GM19025 (cell line): Measurements from ENCODE around the gene CHGA.

ENCODE experiments used
- ATAC-seq: cut with Tn5 transposase; IDR thresholded peaks from one replicate; pipeline ENCODE4 v1.9.1; 2021; ENCODE audit warnings: mild to moderate bottlenecking, low read depth, moderate library complexity; ENCODE audit not compliant: unreplicated experiment

The CHGA gene

DNA sequence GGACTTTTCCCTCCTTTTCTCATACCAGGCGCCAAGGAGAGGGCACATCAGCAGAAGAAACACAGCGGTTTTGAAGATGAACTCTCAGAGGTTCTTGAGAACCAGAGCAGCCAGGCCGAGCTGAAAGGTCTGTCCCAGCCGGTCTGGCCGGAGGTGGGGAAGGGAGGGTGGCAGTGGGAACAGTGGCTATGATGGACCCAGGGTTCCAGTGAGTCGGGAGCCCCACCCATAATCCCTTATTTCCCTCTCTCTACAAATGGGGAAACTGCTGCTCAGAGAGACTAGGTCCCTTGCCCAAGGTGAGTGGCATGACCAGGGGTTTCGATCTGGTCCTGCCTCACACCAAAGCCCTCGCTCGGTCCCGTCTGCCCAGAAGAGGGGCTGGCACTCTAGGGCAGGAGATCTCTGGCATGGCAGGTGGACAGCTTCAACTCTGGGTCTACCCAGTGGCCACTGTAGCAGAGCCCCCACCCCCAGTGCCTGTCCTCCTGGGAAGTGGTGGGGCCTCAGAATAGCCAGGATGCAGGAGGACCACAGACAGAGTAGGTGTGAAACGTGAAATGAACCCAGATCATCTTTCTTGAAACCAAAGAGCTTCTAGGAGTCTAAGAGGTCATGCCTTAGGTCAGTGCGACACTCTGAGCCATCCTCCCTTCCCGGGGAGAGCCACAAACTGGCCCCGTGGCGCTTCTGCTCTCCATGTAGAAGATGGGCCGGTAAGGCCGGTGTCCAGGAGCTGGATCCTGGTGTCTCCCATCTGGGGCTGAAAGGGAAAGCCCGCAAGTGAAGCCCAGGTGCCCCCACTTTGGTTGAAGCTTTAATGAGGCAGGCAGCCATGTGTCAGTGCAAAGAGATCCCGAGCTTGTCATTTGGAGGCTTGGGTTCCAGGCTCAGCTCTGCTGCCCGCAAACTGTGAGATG lies 7.0 kb downstream of the CHGA start:
- ATAC-seq: no peak

GRCh38 chr14:92930737-92931602 lies 8.0 kb downstream of the CHGA start:
- ATAC-seq: no peak

GRCh38 chr14:92931681-92932447 lies 8.9 kb downstream of the CHGA start:
- no peak for ATAC-seq

- no peak for ATAC-seq
These were observed 9.8 kb downstream of the CHGA start for GRCh38 chr14:92932448-92933395.

DNA sequence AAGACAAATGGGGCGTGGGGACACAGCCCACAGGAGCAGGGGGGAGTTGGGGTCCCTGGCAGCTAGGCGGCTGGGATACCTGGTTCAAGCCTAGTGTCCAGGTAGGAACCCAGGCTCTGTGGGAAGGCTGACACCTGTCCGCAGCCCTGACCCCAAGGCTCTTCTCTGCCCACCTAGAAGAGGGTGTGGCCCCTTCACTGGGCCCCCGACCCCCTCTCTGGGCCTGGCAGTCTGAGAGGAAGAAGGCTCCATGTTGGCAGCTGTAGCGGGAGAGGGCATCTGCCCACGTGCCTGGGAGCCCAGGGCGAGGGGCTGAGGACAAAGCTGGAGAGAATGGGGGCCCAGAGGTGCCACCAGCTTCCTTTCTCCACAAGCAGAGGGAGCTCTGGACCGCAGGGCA lies 10.5 kb downstream of the CHGA start:
- ATAC-seq: no peak

DNA sequence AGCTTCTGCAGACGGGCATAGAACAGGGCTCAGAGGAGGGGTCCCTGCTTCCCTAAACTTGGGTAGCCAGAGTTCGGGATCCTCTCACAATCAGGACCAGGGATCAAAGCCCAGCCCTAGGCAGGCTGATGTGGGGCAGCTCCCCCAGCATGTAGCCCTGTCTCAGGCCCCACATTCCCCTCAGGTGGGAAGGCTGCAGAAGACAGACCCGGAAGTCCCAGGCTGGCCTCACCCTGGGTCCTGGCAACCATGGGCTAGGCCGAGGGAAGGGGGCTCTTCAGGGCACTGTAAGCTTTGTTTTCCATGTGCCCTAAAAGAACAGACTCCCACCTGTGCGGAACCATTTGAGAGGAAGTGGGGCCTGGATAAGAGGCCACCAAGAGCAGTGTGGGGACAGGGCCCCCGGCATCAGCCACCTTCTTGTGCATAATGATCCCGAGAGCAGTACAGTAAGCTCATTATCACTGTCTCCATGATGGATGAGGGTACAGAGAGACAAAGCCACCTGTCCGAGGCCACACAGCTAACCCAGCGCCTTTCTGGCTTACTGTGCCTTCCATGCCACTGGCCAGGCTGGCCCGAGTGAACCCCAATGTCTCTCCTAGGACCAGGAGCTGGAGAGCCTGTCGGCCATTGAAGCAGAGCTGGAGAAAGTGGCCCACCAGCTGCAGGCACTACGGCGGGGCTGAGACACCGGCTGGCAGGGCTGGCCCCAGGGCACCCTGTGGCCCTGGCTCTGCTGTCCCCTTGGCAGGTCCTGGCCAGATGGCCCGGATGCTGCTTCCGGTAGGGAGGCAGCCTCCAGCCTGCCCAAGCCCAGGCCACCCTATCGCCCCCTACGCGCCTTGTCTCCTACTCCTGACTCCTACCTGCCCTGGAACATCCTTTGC lies 11.5 kb downstream of the CHGA start:
- ATAC-seq: no peak

- no peak for ATAC-seq
These were observed 12.5 kb downstream of the CHGA start for GRCh38 chr14:92935446-92935845.

DNA sequence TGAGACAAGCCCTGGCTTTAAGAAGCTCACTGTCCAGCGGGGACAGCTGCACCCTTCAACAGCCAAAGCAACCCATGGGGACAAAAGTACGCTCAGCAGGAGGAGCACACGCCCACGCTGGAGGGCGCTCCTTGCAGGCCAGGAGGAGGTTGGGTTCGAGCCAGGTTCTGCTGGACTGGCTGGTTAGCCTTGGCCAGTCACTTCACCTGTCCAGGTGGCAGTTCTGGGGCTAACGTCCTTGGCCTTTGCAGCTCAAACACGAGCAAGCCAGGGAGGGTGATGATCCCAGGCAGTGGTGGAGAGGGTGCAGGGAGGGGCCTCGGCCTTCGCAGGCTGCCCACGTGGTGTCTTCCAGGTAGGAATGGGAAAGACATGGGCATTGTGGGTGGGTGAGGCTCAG lies 13.1 kb downstream of the CHGA start:
- ATAC-seq: no peak

GRCh38 chr14:92937051-92937937 lies 14.3 kb downstream of the CHGA start:
- no peak for ATAC-seq

GRCh38 chr14:92938235-92938875 lies 15.4 kb downstream of the CHGA start:
- no peak for ATAC-seq

GRCh38 chr14:92938890-92939671 lies 16.1 kb downstream of the CHGA start:
- no peak for ATAC-seq

DNA sequence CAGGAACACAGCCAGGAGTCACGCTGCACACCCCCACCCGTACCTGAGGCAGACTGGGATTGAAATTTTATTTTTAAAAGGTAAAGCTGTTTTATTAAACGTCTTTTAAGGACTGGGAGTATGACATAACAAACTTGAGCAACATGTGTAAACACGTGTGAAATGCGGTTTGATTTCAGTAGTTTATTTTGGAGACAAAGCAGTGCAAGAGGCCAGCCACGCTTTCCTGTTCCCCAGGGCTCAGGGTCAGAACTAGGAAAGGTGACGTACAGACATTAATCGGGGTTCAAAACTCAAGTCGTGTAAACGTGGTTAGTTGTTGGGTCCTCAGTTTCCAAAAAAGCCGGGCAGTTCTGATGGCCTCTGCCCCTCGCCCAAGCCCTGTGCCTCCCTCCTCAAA lies 16.7 kb downstream of the CHGA start:
- ATAC-seq: no peak

DNA sequence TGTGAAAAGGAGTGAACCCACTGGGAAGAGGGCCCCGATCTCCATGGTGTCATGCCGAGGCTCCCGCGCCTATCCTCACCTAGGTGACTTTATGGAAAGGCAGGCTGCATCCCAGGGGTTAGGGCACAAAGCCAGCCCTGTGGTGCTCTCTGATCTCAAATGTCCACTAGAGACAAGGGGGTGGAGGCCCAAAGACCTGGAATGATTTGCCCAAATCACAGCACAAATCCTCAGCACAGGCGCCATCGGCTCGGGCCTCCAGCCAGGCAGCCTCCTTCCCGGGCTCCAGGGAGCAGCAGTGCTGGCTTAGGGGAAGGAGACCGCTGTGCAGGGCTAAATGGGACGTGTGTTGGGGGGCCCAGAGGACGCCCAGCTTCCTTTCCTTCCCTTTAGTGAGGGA lies 17.6 kb downstream of the CHGA start:
- ATAC-seq: no peak

DNA sequence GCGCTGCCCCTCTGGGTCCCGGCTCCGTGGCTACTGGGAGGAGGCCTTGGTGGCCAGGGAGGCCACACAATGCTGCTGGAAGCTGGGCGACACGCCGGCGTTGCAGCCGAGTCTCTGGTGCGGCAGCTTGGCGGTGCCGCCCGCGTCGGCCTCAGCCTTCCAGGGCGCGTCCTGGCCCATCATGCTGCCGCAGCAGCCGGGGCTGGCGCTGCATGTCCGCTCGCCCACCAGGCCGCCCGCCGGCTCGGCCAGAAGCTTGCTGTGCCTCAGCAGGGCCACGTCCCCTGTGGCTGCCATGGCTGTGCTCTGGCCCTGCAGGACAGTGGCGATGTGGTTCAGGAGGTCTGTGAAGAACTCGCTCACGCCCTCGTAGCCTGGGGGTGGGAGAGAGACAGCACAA lies 18.6 kb downstream of the CHGA start:
- no peak for ATAC-seq

DNA sequence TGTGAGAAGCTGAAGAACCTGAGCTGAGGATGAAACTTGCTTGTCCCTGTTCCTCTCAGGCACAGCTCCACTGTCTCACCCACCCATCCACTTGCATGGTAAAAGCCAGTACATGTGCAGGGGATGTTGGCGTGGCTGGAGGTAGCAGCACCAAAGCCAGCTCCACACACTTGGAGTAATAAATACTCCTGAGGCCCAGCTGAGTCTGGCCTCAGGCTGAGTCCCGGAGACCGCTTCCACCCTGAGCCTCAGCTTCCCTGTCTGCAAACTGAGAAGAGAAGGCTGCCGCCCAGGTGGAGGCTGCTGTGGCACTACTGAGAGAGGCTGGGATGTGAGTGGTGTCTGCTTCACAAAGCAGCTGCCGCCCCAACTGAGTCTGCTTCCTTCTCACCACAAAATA lies 19.2 kb downstream of the CHGA start:
- ATAC-seq: no peak

DNA sequence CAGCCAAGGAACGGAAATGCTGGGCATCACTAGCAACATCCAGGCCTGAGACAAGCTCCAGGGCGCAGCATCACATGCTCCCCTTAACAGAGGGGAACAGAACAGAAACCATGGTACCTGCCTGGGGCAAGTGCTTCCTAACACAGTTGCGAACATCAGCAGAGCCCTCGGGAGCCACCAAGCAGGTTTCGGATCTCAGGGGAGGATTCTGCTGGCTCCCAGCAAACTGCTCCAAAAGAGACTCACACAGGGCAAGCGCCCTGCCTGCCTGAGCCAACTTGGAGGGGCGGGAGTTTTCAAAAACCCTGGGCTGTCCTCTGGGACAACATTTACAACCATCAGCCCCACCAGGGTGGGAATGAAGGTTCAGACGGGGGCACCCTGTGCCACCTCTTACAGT lies 19.6 kb downstream of the CHGA start:
- no peak for ATAC-seq
